A673 (cell line): ENCODE measurements around the gene LRRK1.

Experiments used
- EZH2 ChIP-seq: fragments of 200-600 bp; sonication (generic); IDR thresholded peaks from 2 replicates; pipeline ENCODE4 v1.6.1; 2017; ENCODE audit warnings: borderline replicate concordance, low read depth, mild to moderate bottlenecking, mixed read lengths, antibody characterized with exemption, low read length; ENCODE audit not compliant: poor library complexity, severe bottlenecking
- TF ChIP-seq, protein P1 (sequence below): fragments of 300-800, 200-600 bp; sonication (generic); conservative IDR thresholded peaks from 2 replicates; pipeline ENCODE4 v1.5.1; 2017; ENCODE audit warnings: low read depth, mild to moderate bottlenecking, antibody characterized with exemption, low read length, moderate library complexity, mixed read lengths

GRCh38 chr15:101056366-101057334 is 137.5 kb downstream of the LRRK1 start:
- TF ChIP-seq EZH2, result no peak
- TF ChIP-seq, protein P1, sequence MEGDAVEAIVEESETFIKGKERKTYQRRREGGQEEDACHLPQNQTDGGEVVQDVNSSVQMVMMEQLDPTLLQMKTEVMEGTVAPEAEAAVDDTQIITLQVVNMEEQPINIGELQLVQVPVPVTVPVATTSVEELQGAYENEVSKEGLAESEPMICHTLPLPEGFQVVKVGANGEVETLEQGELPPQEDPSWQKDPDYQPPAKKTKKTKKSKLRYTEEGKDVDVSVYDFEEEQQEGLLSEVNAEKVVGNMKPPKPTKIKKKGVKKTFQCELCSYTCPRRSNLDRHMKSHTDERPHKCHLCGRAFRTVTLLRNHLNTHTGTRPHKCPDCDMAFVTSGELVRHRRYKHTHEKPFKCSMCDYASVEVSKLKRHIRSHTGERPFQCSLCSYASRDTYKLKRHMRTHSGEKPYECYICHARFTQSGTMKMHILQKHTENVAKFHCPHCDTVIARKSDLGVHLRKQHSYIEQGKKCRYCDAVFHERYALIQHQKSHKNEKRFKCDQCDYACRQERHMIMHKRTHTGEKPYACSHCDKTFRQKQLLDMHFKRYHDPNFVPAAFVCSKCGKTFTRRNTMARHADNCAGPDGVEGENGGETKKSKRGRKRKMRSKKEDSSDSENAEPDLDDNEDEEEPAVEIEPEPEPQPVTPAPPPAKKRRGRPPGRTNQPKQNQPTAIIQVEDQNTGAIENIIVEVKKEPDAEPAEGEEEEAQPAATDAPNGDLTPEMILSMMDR, result no peak
